ENCODE measurements around the gene PRPF6. TPM values are rescaled to one million over a fixed set of nuclear protein-coding genes. Genes with fewer than 3 reads are reported as not detected.

PRPF6 gene
- polyA plus RNA-seq, 4 donors = 35.3 to 61.2 (median 48.1) TPM

GRCh38 chr20:63979557-63980316, 1.2 kb upstream of the PRPF6 start, which contains the start of gene SAMD10:
TSS of gene SAMD10 (minus strand) at chr20:63979642. CDS start at chr20:63979467, 175 bp downstream.
- Histone ChIP-seq H3K27ac (ENCODE audit: low read depth in 1 of 3, low read length in 2 of 3) (peak within 1 kb of the TSS; percentile 61 to 76 (median 66)), H3K36me3 (ENCODE audit: control insufficient read depth in 3 of 3, insufficient read depth in 2 of 3, low read depth in 1 of 3, low read length in 3 of 3) (peaks cover 0 to 28% (median 2%) of the 10 kb centered on the region in 3 donors), H3K27me3 (ENCODE audit: control insufficient read depth in 3 of 3, insufficient read depth in 3 of 3, low read length in 3 of 3) (no peaks in the 10 kb centered on the region), H3K9me3 (ENCODE audit: control insufficient read depth in 2 of 2, insufficient read depth in 1 of 2, low read depth in 1 of 2, low read length in 1 of 2) (no peaks in the 10 kb centered on the region), H3K4me3 (ENCODE audit: low read depth in 1 of 3, low read length in 3 of 3) (peak within 1 kb of the TSS; percentile 55 to 87 (median 78)), H3K4me1 (ENCODE audit: control insufficient read depth in 3 of 3, insufficient read depth in 2 of 3, low read depth in 1 of 3, low read length in 2 of 3) (peaks cover 2 to 21% (median 10%) of the 10 kb centered on the region in 3 donors)
- FAIRE-seq (no peak), DNase-seq (peak; percentile 44 to 66)
- WGBS, 3 donors = 3 to 7% (median 7%) methylated on average over 27 to 52 of the region's 52 CpGs

- peak overlapping the region in 2 of 3 donors; percentile 66 to 69 for H3K27ac ChIP-seq (ENCODE audit: low read depth in 1 of 3, low read length in 2 of 3)
- FAIRE-seq (no peak), DNase-seq (no peak)
- peaks cover 2 to 21% (median 10%) of the 10 kb centered on the region in 3 donors for H3K4me1 ChIP-seq (ENCODE audit: control insufficient read depth in 3 of 3, insufficient read depth in 2 of 3, low read depth in 1 of 3, low read length in 2 of 3)
- no peaks in the 10 kb centered on the region for H3K27me3 ChIP-seq (ENCODE audit: control insufficient read depth in 3 of 3, insufficient read depth in 3 of 3, low read length in 3 of 3)
- H3K9me3 ChIP-seq (ENCODE audit: control insufficient read depth in 2 of 2, insufficient read depth in 1 of 2, low read depth in 1 of 2, low read length in 1 of 2) = no peaks in the 10 kb centered on the region
- 65 to 79% (median 71%) methylated on average over 15 of the region's 15 CpGs for WGBS, 3 donors
- H3K4me3 ChIP-seq (ENCODE audit: low read depth in 1 of 3, low read length in 3 of 3) = peak overlapping the region in 1 of 3 donors; percentile 87
- peaks cover 3 to 28% (median 5%) of the 10 kb centered on the region in 3 donors for H3K36me3 ChIP-seq (ENCODE audit: control insufficient read depth in 3 of 3, insufficient read depth in 2 of 3, low read depth in 1 of 3, low read length in 3 of 3)
Measured at GRCh38 chr20:63980317-63980805, 571 bp upstream of the PRPF6 start.

- no peak overlapping the region for H3K27ac ChIP-seq (ENCODE audit: low read depth in 1 of 3, low read length in 2 of 3)
- no peak for DNase-seq
- 91 to 94% (median 94%) methylated on average over 14 of the region's 14 CpGs for WGBS, 3 donors
- H3K27me3 ChIP-seq (ENCODE audit: control insufficient read depth in 3 of 3, insufficient read depth in 3 of 3, low read length in 3 of 3) = no peaks in the 10 kb centered on the region
- H3K9me3 ChIP-seq (ENCODE audit: control insufficient read depth in 2 of 2, insufficient read depth in 1 of 2, low read depth in 1 of 2, low read length in 1 of 2) = no peaks in the 10 kb centered on the region
- no peak overlapping the region for H3K4me3 ChIP-seq (ENCODE audit: low read depth in 1 of 3, low read length in 3 of 3)
- peaks cover 2 to 21% (median 10%) of the 10 kb centered on the region in 3 donors for H3K4me1 ChIP-seq (ENCODE audit: control insufficient read depth in 3 of 3, insufficient read depth in 2 of 3, low read depth in 1 of 3, low read length in 2 of 3)
- H3K36me3 ChIP-seq (ENCODE audit: control insufficient read depth in 3 of 3, insufficient read depth in 2 of 3, low read depth in 1 of 3, low read length in 3 of 3) = peaks cover 5 to 36% (median 6%) of the 10 kb centered on the region in 3 donors
- no peak for FAIRE-seq
Measured at GRCh38 chr20:63982937-63983336, 2.0 kb downstream of the PRPF6 start.

GRCh38 chr20:64000906-64001305, 20.0 kb downstream of the PRPF6 start:
- Histone ChIP-seq H3K36me3 (ENCODE audit: control insufficient read depth in 3 of 3, insufficient read depth in 2 of 3, low read depth in 1 of 3, low read length in 3 of 3) (peaks cover 27 to 85% (median 30%) of the 10 kb centered on the region in 3 donors), H3K9me3 (ENCODE audit: control insufficient read depth in 2 of 2, insufficient read depth in 1 of 2, low read depth in 1 of 2, low read length in 1 of 2) (no peaks in the 10 kb centered on the region), H3K4me3 (ENCODE audit: low read depth in 1 of 3, low read length in 3 of 3) (no peak overlapping the region), H3K27ac (ENCODE audit: low read depth in 1 of 3, low read length in 2 of 3) (no peak overlapping the region), H3K27me3 (ENCODE audit: control insufficient read depth in 3 of 3, insufficient read depth in 3 of 3, low read length in 3 of 3) (no peaks in the 10 kb centered on the region), H3K4me1 (ENCODE audit: control insufficient read depth in 3 of 3, insufficient read depth in 2 of 3, low read depth in 1 of 3, low read length in 2 of 3) (no peaks in the 10 kb centered on the region)
- DNase-seq (no peak), FAIRE-seq (no peak)
- WGBS, 3 donors = 95 to 98% (median 95%) methylated on average over 12 of the region's 12 CpGs

GRCh38 chr20:64001607-64002011, 20.7 kb downstream of the PRPF6 start:
- Histone ChIP-seq H3K27me3 (ENCODE audit: control insufficient read depth in 3 of 3, insufficient read depth in 3 of 3, low read length in 3 of 3) (no peaks in the 10 kb centered on the region), H3K9me3 (ENCODE audit: control insufficient read depth in 2 of 2, insufficient read depth in 1 of 2, low read depth in 1 of 2, low read length in 1 of 2) (no peaks in the 10 kb centered on the region), H3K4me1 (ENCODE audit: control insufficient read depth in 3 of 3, insufficient read depth in 2 of 3, low read depth in 1 of 3, low read length in 2 of 3) (no peaks in the 10 kb centered on the region), H3K4me3 (ENCODE audit: low read depth in 1 of 3, low read length in 3 of 3) (no peak overlapping the region), H3K27ac (ENCODE audit: low read depth in 1 of 3, low read length in 2 of 3) (no peak overlapping the region), H3K36me3 (ENCODE audit: control insufficient read depth in 3 of 3, insufficient read depth in 2 of 3, low read depth in 1 of 3, low read length in 3 of 3) (peaks cover 22 to 84% (median 28%) of the 10 kb centered on the region in 3 donors)
- no peak for FAIRE-seq
- WGBS, 3 donors = 76 to 82% (median 78%) methylated on average over 11 of the region's 11 CpGs
- DNase-seq = no peak

GRCh38 chr20:64003960-64004725, 23.2 kb downstream of the PRPF6 start:
- Histone ChIP-seq H3K27ac (ENCODE audit: low read depth in 1 of 3, low read length in 2 of 3) (no peak overlapping the region), H3K4me3 (ENCODE audit: low read depth in 1 of 3, low read length in 3 of 3) (no peak overlapping the region), H3K4me1 (ENCODE audit: control insufficient read depth in 3 of 3, insufficient read depth in 2 of 3, low read depth in 1 of 3, low read length in 2 of 3) (no peaks in the 10 kb centered on the region), H3K27me3 (ENCODE audit: control insufficient read depth in 3 of 3, insufficient read depth in 3 of 3, low read length in 3 of 3) (no peaks in the 10 kb centered on the region), H3K36me3 (ENCODE audit: control insufficient read depth in 3 of 3, insufficient read depth in 2 of 3, low read depth in 1 of 3, low read length in 3 of 3) (peaks cover 20 to 85% (median 30%) of the 10 kb centered on the region in 3 donors), H3K9me3 (ENCODE audit: control insufficient read depth in 2 of 2, insufficient read depth in 1 of 2, low read depth in 1 of 2, low read length in 1 of 2) (peaks cover 0 to 10% of the 10 kb centered on the region in 2 donors)
- no peak for FAIRE-seq
- WGBS, 3 donors = 83 to 90% (median 87%) methylated on average over 7 of the region's 7 CpGs
- DNase-seq = no peak

- Histone ChIP-seq H3K36me3 (ENCODE audit: control insufficient read depth in 3 of 3, insufficient read depth in 2 of 3, low read depth in 1 of 3, low read length in 3 of 3) (peaks cover 13 to 84% (median 34%) of the 10 kb centered on the region in 3 donors), H3K27ac (ENCODE audit: low read depth in 1 of 3, low read length in 2 of 3) (no peak overlapping the region), H3K27me3 (ENCODE audit: control insufficient read depth in 3 of 3, insufficient read depth in 3 of 3, low read length in 3 of 3) (no peaks in the 10 kb centered on the region), H3K9me3 (ENCODE audit: control insufficient read depth in 2 of 2, insufficient read depth in 1 of 2, low read depth in 1 of 2, low read length in 1 of 2) (peaks cover 0 to 10% of the 10 kb centered on the region in 2 donors), H3K4me3 (ENCODE audit: low read depth in 1 of 3, low read length in 3 of 3) (no peak overlapping the region), H3K4me1 (ENCODE audit: control insufficient read depth in 3 of 3, insufficient read depth in 2 of 3, low read depth in 1 of 3, low read length in 2 of 3) (no peaks in the 10 kb centered on the region)
- no peak for FAIRE-seq
- WGBS, 3 donors = 79 to 88% (median 84%) methylated on average over 6 of the region's 6 CpGs
- DNase-seq = no peak
Measured at GRCh38 chr20:64005394-64005793, 24.5 kb downstream of the PRPF6 start.

- Histone ChIP-seq H3K27ac (ENCODE audit: low read depth in 1 of 3, low read length in 2 of 3) (no peak overlapping the region), H3K27me3 (ENCODE audit: control insufficient read depth in 3 of 3, insufficient read depth in 3 of 3, low read length in 3 of 3) (no peaks in the 10 kb centered on the region), H3K9me3 (ENCODE audit: control insufficient read depth in 2 of 2, insufficient read depth in 1 of 2, low read depth in 1 of 2, low read length in 1 of 2) (peaks cover 0 to 13% of the 10 kb centered on the region in 2 donors), H3K4me1 (ENCODE audit: control insufficient read depth in 3 of 3, insufficient read depth in 2 of 3, low read depth in 1 of 3, low read length in 2 of 3) (no peaks in the 10 kb centered on the region), H3K4me3 (ENCODE audit: low read depth in 1 of 3, low read length in 3 of 3) (no peak overlapping the region), H3K36me3 (ENCODE audit: control insufficient read depth in 3 of 3, insufficient read depth in 2 of 3, low read depth in 1 of 3, low read length in 3 of 3) (peaks cover 7 to 85% (median 32%) of the 10 kb centered on the region in 3 donors)
- FAIRE-seq (no peak), DNase-seq (no peak)
- 82 to 95% (median 94%) methylated on average over 10 of the region's 10 CpGs for WGBS, 3 donors
Measured at GRCh38 chr20:64006490-64006889, 25.6 kb downstream of the PRPF6 start.
